T-helper 2 cell treated with Interferon-gamma antibody and Interleukin-4, amounts not matched to agents 100 ng/mL and 5 ng/mL, for 36 hours (primary cell): ENCODE measurements around the gene FAM174C. TPM values are rescaled to one million over a fixed set of nuclear protein-coding genes. Genes with fewer than 3 reads are reported as not detected.

Experiments
- intact Hi-C: fragments of 100-400 bp; cut with micrococcal nuclease; formaldehyde crosslinking; loops from one replicate; pipeline ENCODE4 v1.15.1; 2023
- total RNA-seq: library from RNA; stranded (reverse); gene quantifications from 2 replicates; pipeline ENCODE4 v1.2.3, GENCODE V29; 2022

FAM174C gene
- total RNA-seq, 1 donor from 2014 or later: 57.8 TPM

DNA sequence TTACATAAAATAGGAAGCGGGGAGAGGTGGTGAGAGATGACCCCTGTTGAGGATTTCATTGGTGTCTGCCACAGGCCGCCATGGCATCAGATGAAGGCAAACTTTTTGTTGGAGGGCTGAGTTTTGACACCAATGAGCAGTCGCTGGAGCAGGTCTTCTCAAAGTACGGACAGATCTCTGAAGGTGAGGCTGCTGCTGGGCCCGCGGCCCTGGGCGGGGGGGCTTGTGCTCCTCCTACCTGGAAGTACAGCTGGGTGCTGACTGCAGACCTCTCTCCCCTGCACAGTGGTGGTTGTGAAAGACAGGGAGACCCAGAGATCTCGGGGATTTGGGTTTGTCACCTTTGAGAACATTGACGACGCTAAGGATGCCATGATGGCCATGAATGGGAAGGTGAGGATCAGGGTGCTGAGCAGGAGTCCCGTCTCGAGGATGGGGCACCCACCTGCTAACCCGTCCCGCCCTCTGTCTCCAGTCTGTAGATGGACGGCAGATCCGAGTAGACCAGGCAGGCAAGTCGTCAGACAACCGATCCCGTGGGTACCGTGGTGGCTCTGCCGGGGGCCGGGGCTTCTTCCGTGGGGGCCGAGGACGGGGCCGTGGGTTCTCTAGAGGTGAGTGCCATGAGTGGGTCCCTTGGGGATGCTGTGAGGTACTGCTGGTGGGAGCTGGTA, 4.3 kb upstream of the FAM174C start:
- intact Hi-C loops: no loop called here

DNA sequence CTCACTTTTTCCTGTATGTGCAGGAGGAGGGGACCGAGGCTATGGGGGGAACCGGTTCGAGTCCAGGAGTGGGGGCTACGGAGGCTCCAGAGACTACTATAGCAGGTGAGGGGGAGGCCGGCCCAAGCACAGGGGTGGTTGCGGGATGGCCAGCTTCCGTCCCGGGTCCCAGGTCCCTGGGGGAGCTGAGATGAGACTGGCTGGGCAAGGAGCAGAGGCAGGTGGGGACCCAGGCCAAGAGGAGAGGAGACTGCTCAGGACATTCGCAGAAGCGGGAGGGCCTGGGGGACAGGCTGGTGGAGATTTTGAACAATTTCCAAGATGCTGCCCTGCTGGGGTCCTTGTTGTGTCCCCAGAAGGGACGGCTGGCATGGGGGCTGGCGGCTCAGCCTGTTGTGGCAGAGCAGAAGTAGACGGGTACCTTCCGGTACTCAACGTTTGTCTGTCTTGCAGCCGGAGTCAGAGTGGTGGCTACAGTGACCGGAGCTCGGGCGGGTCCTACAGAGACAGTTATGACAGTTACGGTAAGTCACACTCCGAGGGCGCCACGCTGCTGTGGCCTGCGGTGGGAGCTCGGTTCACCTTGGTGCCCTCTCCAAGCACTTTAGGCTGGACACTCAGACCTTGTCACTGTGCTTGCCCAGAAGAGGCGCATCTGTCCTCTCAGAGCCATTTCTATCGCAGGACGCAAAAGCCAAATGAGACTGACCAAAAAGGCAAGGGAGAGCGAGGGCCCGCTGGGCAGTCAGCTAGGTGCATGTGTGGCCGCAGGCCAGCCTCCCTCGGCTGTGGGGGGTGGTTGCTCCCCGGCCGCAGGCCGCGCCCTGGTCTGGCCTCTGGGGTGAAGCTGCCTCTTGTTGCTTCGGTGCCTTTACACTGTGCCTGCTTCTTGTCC, 3.6 kb upstream of the FAM174C start:
- intact Hi-C loops: no loop called here

DNA sequence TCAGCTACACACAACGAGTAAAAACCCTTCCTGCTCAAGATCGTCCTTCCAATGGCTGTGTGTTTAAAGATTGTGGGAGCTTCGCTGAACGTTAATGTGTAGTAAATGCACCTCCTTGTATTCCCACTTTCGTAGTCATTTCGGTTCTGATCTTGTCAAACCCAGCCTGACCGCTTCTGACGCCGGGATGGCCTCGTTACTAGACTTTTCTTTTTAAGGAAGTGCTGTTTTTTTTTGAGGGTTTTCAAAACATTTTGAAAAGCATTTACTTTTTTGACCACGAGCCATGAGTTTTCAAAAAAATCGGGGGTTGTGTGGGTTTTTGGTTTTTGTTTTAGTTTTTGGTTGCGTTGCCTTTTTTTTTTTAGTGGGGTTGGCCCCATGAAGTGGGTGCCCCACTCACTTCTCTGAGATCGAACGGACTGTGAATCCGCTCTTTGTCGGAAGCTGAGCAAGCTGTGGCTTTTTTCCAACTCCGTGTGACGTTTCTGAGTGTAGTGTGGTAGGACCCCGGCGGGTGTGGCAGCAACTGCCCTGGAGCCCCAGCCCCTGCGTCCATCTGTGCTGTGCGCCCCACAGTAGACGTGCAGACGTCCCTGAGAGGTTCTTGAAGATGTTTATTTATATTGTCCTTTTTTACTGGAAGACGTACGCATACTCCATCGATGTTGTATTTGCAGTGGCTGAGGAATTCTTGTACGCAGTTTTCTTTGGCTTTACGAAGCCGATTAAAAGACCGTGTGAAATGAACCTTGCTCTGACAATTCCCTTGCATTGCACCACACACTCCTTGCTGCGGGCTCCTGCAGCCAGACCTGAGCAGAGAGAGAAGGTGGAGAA, 2.7 kb upstream of the FAM174C start:
- intact Hi-C loops: no loop called here

GRCh38 chr19:1273263-1274041, 1.9 kb upstream of the FAM174C start:
- intact Hi-C loops: no loop called here

- intact Hi-C loops: no loop called here
These were observed 1.1 kb upstream of the FAM174C start for GRCh38 chr19:1274081-1274851.

GRCh38 chr19:1274852-1275259, 474 bp upstream of the FAM174C start:
- intact Hi-C loops: loop anchor here (1.0 to 5.0 kb wide), 2 partner anchors 132 to 237 kb away; partner anchors contain the start of genes ADAMTSL5 and DAZAP1

DNA sequence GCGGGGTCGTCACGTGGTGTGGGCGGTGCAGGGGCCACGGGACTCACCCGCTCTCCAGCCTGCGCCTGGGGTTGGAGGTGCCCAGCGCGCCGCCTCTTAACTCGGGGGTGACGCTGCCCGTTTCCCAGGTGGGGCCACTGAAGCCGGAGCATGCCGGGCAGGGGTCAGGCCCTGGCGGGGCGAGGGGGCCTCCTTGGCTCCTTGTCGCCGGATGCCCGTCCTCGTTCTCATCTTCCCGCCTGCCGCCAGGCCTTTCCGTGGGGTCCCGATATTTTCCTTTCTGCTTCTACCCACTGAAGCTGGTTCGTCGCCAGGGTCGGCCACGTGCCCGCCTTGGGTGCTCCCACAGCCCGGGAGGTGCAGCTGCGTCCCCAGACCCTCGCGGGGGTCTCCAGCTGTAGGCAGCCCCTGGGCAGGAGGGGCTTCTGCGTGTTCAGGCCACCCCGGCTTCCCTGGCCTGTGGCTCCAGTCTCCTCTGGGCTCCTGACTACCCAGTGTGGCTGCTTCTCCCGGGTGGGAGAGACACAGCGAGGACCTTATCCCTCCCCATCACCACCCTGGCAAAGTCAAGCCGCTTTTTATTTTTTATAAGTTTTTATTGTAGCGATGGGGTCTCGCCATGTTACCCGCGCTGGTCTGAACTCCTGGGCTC, 772 bp downstream of the FAM174C start:
- intact Hi-C loops: loop anchor here (1.0 to 5.0 kb wide), 2 partner anchors 131 to 236 kb away; partner anchors contain the start of genes ADAMTSL5 and DAZAP1

GRCh38 chr19:1276628-1277022, 1.3 kb downstream of the FAM174C start:
- intact Hi-C loops: loop anchor here (5.0 kb wide), 1 partner anchor 236 kb away; the partner anchor contains the start of gene ADAMTSL5

DNA sequence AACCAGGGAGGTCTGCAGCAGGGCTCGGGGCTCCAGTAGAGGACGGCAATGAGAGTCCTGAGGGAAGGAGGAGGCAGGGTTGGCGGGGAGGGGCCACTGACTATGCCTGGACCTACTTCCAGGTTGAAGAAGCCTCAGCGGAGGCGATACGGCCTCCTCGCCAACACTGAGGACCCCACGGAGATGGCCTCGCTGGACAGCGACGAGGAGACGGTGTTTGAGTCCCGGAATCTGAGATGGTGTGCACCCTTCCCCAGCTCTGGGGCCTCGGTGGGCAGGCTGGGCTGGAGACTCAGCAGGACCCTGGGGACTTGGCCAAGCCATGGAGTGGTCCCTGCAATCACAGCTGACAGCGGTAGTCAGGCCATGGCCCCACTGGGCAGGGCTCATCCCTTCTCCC, 1.7 kb downstream of the FAM174C start:
- intact Hi-C loops: loop anchor here (5.0 kb wide), 1 partner anchor 235 kb away; the partner anchor contains the start of gene ADAMTSL5

DNA sequence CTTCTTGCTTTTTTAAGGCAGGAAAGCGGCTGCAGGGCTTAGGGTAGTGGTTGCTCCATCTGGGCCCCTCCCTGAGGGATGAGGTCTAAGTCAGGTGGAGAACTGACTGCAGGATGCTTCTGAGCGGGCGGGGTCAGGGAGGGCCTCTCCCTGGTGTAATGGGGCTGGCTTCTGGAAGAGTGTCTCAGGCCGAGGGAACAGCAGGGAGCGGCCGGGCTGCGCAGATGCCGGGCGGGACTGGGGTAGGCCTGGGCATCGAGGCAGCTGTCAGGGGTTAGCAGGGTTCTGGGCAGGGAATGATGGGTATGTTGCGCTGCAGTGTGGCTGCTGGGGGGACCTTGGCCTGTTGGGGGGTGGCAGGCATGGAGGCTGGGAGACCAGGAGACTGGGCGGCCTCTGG, 2.7 kb downstream of the FAM174C start:
- intact Hi-C loops: loop anchor here (2.0 to 5.0 kb wide), 2 partner anchors 161 to 234 kb away; partner anchors contain the start of genes ADAMTSL5 and RPS15

DNA sequence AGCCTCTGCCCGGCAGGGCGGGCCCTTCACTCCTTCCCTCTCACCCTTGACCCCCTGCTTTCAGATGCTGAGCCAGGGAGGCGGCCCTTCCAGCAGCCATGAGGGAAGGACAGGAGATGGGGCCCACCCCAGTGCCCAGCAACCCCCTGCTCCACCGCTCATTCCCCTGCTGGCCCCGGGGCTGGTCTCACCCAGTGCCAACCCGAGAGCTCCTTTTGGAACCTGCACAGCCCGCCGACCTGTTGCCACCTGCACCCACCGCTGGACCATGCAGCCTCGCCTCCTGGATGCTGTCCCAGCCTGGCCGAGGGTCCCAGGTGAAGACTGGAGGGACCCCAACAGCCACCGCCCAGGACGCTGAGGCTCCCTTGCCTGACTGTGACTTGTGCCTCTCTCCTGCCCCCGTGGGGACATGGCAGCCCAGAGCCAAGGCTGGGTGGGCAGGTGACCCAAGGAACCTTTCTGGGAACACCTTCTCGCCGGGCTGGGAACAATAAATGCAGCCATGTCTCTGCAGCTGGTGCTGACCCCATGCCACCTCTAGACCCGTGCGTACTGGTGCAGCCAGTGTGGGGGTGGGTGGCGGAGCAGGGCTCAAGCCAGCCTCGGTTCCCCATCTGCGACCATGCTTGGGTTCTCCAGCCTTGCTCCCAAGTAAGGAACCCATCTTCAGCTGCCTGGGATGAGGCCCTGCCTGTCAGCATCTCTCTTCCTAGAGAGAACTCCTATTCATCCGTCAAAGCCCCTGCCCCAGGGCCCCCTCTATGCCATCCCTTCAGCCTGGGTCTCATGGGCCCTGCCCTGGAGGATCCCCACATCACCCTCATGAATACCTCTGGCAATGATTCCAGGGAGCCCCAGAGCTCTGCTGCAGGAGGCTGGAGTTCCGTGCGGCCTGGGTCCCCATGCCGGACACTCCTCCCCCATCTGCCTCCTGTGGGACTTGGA, 3.7 kb downstream of the FAM174C start:
- intact Hi-C loops: loop anchor here (1.0 to 5.0 kb wide), 3 partner anchors 93 to 233 kb away; partner anchors contain the start of genes ADAMTSL5 and RPS15

- intact Hi-C loops: loop anchor here (1.0 to 5.0 kb wide), 3 partner anchors 92 to 232 kb away; partner anchors contain the start of genes ADAMTSL5 and RPS15
These were observed 4.5 kb downstream of the FAM174C start for GRCh38 chr19:1279782-1280341.

GRCh38 chr19:1280636-1281568, 5.6 kb downstream of the FAM174C start:
- intact Hi-C loops: no loop called here

DNA sequence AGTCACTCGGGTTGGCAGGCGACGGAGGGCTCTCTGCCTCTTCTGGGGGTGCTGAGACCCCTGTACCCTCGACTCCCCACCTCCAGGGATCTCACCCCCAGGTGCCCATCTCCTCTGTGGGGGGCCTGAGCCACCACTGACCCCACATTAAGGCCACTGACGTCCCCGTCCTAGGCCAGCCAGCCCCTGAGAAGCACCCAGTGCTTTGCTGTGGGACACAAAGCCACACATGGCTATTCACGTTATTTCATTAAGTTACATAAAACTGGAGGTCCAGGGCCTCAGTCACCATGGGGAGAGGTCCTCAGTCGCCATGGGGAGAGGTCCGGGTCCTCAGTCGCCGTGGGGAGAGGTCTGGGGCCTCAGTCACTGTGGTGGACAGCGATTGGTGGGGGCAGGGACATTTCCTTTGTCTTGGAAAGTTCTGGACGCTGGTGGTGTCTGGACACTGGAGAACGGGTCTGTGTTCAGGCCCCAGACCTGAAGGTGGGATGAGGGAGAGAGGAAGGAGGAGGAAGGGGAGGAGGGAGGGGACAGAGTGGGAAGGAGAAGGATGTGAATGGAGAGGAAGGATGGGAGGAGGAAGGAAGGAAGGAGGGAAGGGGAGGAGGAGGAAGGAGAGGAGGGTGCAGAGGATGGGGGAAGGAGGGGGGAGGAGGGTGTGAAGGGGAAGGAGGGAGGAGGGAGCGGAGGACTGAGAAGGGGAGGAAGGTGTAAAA, 6.4 kb downstream of the FAM174C start:
- intact Hi-C loops: no loop called here

DNA sequence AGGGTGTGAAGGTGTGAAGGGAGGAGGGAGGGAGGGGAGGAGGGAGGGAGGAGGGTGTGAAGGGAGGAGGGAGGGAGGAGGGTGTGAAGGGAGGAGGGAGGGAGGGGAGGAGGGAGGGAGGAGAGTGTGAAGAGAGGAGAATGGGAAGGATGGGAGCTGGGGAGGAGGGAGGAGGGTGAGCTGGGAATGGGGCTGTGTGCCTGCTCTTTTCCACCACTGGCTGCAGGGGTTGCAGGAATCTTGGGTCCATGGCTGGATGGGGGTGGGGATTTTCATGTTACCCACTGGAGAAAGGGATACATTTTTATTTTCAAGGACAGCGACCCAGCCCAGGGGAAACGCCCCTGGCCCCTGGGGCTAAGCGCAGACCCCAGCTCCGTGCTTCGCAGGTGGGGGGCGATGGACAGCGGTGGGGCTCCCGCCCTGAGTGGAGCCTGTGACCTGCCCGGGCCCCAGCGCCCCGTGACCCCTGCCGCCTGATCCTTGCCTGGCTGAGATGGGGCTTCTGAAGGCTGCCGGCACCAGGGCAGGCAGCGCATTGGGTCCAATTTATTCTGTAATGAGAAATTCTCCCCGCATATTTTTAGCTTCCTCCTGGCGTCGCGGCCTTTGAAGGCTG, 7.4 kb downstream of the FAM174C start:
- intact Hi-C loops: no loop called here
